ENCODE results near the gene SLC66A2.
A peak's percentile ranks its signal among the peaks of the same experiment; 100 is the strongest.

The SLC66A2 gene

GRCh38 chr18:79924814-79925731 lies 26.4 kb downstream of the SLC66A2 start:
- DNase-seq (ENCODE audit: low spot score in 2 of 2) (peak in 1 of 2 donors; percentile 11), ATAC-seq (replicated peaks; ENCODE audit: extremely low read depth, poor library complexity, severe bottlenecking) (no peak)
- no peak overlapping the region for H3K27ac Mint-ChIP-seq (ENCODE audit: low read depth)
- H3K9me3 Mint-ChIP-seq: peaks cover 15% of the 10 kb centered on the region
- no peaks in the 10 kb centered on the region for H3K27me3 Mint-ChIP-seq
- no peak overlapping the region for H3K4me3 Mint-ChIP-seq
- H3K4me1 Mint-ChIP-seq: peaks cover 13% of the 10 kb centered on the region
- peaks cover 17% of the 10 kb centered on the region for H3K36me3 Mint-ChIP-seq (ENCODE audit: insufficient read depth)

GRCh38 chr18:79923896-79924585 lies 27.4 kb downstream of the SLC66A2 start:
- DNase-seq (ENCODE audit: low spot score in 2 of 2) (peak in 1 of 2 donors; percentile 9), ATAC-seq (replicated peaks; ENCODE audit: extremely low read depth, poor library complexity, severe bottlenecking) (no peak)
- Mint-ChIP-seq H3K4me1 (peaks cover 10% of the 10 kb centered on the region), H3K9me3 (peaks cover 5% of the 10 kb centered on the region), H3K36me3 (ENCODE audit: insufficient read depth) (peaks cover 15% of the 10 kb centered on the region), H3K27ac (ENCODE audit: low read depth) (no peak overlapping the region), H3K27me3 (no peaks in the 10 kb centered on the region), H3K4me3 (no peak overlapping the region)

- Mint-ChIP-seq H3K27ac (ENCODE audit: low read depth) (no peak overlapping the region), H3K4me1 (peaks cover 6% of the 10 kb centered on the region), H3K4me3 (no peak overlapping the region), H3K36me3 (ENCODE audit: insufficient read depth) (peaks cover 16% of the 10 kb centered on the region), H3K9me3 (no peaks in the 10 kb centered on the region), H3K27me3 (no peaks in the 10 kb centered on the region)
- no peak for ATAC-seq (replicated peaks; ENCODE audit: extremely low read depth, poor library complexity, severe bottlenecking)
- peak in 1 of 2 donors; percentile 2 for DNase-seq (ENCODE audit: low spot score in 2 of 2)
Measured at GRCh38 chr18:79922971-79923411, 28.5 kb downstream of the SLC66A2 start.

- DNase-seq (ENCODE audit: low spot score in 2 of 2) (peak in 1 of 2 donors; percentile 2), ATAC-seq (replicated peaks; ENCODE audit: extremely low read depth, poor library complexity, severe bottlenecking) (peak; percentile 52)
- H3K27me3 Mint-ChIP-seq: no peaks in the 10 kb centered on the region
- no peak overlapping the region for H3K27ac Mint-ChIP-seq (ENCODE audit: low read depth)
- H3K9me3 Mint-ChIP-seq: no peaks in the 10 kb centered on the region
- peaks cover 19% of the 10 kb centered on the region for H3K36me3 Mint-ChIP-seq (ENCODE audit: insufficient read depth)
- H3K4me3 Mint-ChIP-seq: no peak overlapping the region
- peaks cover 6% of the 10 kb centered on the region for H3K4me1 Mint-ChIP-seq
Measured at GRCh38 chr18:79921984-79922965, 29.2 kb downstream of the SLC66A2 start.

GRCh38 chr18:79919089-79919488 lies 32.4 kb downstream of the SLC66A2 start:
- H3K36me3 Mint-ChIP-seq (ENCODE audit: insufficient read depth): peaks cover 19% of the 10 kb centered on the region
- peak overlapping the region; percentile 81 for H3K27ac Mint-ChIP-seq (ENCODE audit: low read depth)

GRCh38 chr18:79918615-79919011 lies 32.8 kb downstream of the SLC66A2 start:
- DNase-seq (ENCODE audit: low spot score in 2 of 2) (no peak), ATAC-seq (replicated peaks; ENCODE audit: extremely low read depth, poor library complexity, severe bottlenecking) (no peak)
- Mint-ChIP-seq H3K36me3 (ENCODE audit: insufficient read depth) (peaks cover 21% of the 10 kb centered on the region), H3K9me3 (no peaks in the 10 kb centered on the region), H3K27me3 (no peaks in the 10 kb centered on the region), H3K27ac (ENCODE audit: low read depth) (no peak overlapping the region), H3K4me3 (no peak overlapping the region), H3K4me1 (peaks cover 15% of the 10 kb centered on the region)

More at GRCh38 chr18:79919089-79919488, 32.4 kb downstream of the SLC66A2 start:
- H3K4me3 Mint-ChIP-seq: no peak overlapping the region
- ATAC-seq (replicated peaks; ENCODE audit: extremely low read depth, poor library complexity, severe bottlenecking) (no peak), DNase-seq (ENCODE audit: low spot score in 2 of 2) (no peak)
- H3K4me1 Mint-ChIP-seq: peaks cover 14% of the 10 kb centered on the region
- no peaks in the 10 kb centered on the region for H3K27me3 Mint-ChIP-seq
- no peaks in the 10 kb centered on the region for H3K9me3 Mint-ChIP-seq

- Mint-ChIP-seq H3K27me3 (no peaks in the 10 kb centered on the region), H3K4me1 (peaks cover 20% of the 10 kb centered on the region), H3K9me3 (no peaks in the 10 kb centered on the region), H3K27ac (ENCODE audit: low read depth) (peak overlapping the region; percentile 46), H3K4me3 (no peak overlapping the region), H3K36me3 (ENCODE audit: insufficient read depth) (peaks cover 17% of the 10 kb centered on the region)
- DNase-seq (ENCODE audit: low spot score in 2 of 2) (no peak), ATAC-seq (replicated peaks; ENCODE audit: extremely low read depth, poor library complexity, severe bottlenecking) (no peak)
Measured at GRCh38 chr18:79917853-79918614, 33.4 kb downstream of the SLC66A2 start.

GRCh38 chr18:79917169-79917852 lies 34.1 kb downstream of the SLC66A2 start:
- Mint-ChIP-seq H3K4me1 (peaks cover 22% of the 10 kb centered on the region), H3K27me3 (no peaks in the 10 kb centered on the region), H3K4me3 (no peak overlapping the region), H3K36me3 (ENCODE audit: insufficient read depth) (peaks cover 13% of the 10 kb centered on the region), H3K9me3 (no peaks in the 10 kb centered on the region), H3K27ac (ENCODE audit: low read depth) (peak overlapping the region; percentile 46)
- peak in 1 of 2 donors; percentile 8 for DNase-seq (ENCODE audit: low spot score in 2 of 2)
- no peak for ATAC-seq (replicated peaks; ENCODE audit: extremely low read depth, poor library complexity, severe bottlenecking)

GRCh38 chr18:79916546-79917168 lies 34.8 kb downstream of the SLC66A2 start:
- H3K27ac Mint-ChIP-seq (ENCODE audit: low read depth): no peak overlapping the region
- H3K4me3 Mint-ChIP-seq: no peak overlapping the region
- H3K4me1 Mint-ChIP-seq: peaks cover 22% of the 10 kb centered on the region
- no peaks in the 10 kb centered on the region for H3K27me3 Mint-ChIP-seq
- peaks cover 13% of the 10 kb centered on the region for H3K36me3 Mint-ChIP-seq (ENCODE audit: insufficient read depth)
- no peak for ATAC-seq (replicated peaks; ENCODE audit: extremely low read depth, poor library complexity, severe bottlenecking)
- DNase-seq (ENCODE audit: low spot score in 2 of 2): no peak
- H3K9me3 Mint-ChIP-seq: no peaks in the 10 kb centered on the region

GRCh38 chr18:79916128-79916494 lies 35.3 kb downstream of the SLC66A2 start:
- Mint-ChIP-seq H3K4me3 (no peak overlapping the region), H3K27me3 (no peaks in the 10 kb centered on the region), H3K4me1 (peaks cover 22% of the 10 kb centered on the region), H3K9me3 (no peaks in the 10 kb centered on the region), H3K36me3 (ENCODE audit: insufficient read depth) (peaks cover 13% of the 10 kb centered on the region), H3K27ac (ENCODE audit: low read depth) (no peak overlapping the region)
- ATAC-seq (replicated peaks; ENCODE audit: extremely low read depth, poor library complexity, severe bottlenecking): no peak
- no peak for DNase-seq (ENCODE audit: low spot score in 2 of 2)

Data from central memory CD8-positive, alpha-beta T cell (primary cell).